ENCODE results near the gene SUGCT. TPM values are rescaled to one million over a fixed set of nuclear protein-coding genes. Genes with fewer than 3 reads are reported as not detected.

SUGCT gene
- polyA plus RNA-seq, 1 experiment, result 12.5 TPM

- Histone ChIP-seq H3K4me3 (ENCODE audit: low read depth, low read length) (no peak overlapping the region), H3K27ac (ENCODE audit: low read depth, low read length) (no peak overlapping the region), H3K9me3 (ENCODE audit: control insufficient read depth, insufficient read depth, low read length) (no peaks in the 10 kb centered on the region), H3K27me3 (ENCODE audit: control insufficient read depth, insufficient read depth, low read length) (no peaks in the 10 kb centered on the region)
- CTCF ChIA-PET, result no interaction called here
- TF ChIP-seq CTCF (IDR thresholded peaks at IDR 0.05; ENCODE audit: low read depth, low read length), result no peak
- POLR2A ChIA-PET, result no interaction called here
- no peak for DNase-seq (ENCODE audit: low read depth, low spot score)
Observed at GRCh38 chr7:40716052-40716451, 581.2 kb downstream of the SUGCT start.

DNA sequence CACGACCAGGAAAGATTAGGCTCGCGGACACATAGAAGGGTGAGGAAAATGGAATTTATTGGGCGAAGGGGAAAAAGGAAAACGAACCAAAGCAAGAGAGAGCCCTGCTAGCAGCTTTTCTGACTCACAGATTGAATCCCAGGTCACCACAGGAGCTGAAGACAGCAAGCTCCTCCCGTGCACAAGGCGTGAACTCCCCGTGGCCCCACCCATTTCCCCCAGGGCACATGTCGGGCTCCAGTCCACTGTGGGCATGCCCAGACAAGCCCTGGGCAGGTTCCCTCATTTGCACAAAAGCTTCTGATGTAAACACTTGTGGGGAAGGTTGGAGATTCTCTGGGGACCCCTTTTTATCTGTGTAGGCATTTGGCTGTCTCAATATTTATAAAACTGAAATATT lies 582.4 kb downstream of the SUGCT start:
- H3K4me3 ChIP-seq (ENCODE audit: low read depth, low read length), result 0 out of 2 replicates have a peak overlapping the region, but pooled peaks have one; percentile 14
- POLR2A ChIA-PET, result interaction anchor here (0.6 to 0.7 kb wide), 2 partner anchors 17 to 551 kb away, joined by 3 read pairs; no protein-coding TSS in a partner anchor

GRCh38 chr7:40720416-40720815 lies 585.6 kb downstream of the SUGCT start:
- H3K27ac ChIP-seq (ENCODE audit: low read depth, low read length), result no peak overlapping the region
- ChIA-PET CTCF (no interaction called here), POLR2A (no interaction called here)
- H3K4me3 ChIP-seq (ENCODE audit: low read depth, low read length), result no peak overlapping the region
- no peaks in the 10 kb centered on the region for H3K9me3 ChIP-seq (ENCODE audit: control insufficient read depth, insufficient read depth, low read length)
- no peaks in the 10 kb centered on the region for H3K27me3 ChIP-seq (ENCODE audit: control insufficient read depth, insufficient read depth, low read length)
- TF ChIP-seq CTCF (IDR thresholded peaks at IDR 0.05; ENCODE audit: low read depth, low read length), result no peak
- DNase-seq (ENCODE audit: low read depth, low spot score), result no peak

More for the DNA sequence above, 582.4 kb downstream of the SUGCT start:
- Histone ChIP-seq H3K27ac (ENCODE audit: low read depth, low read length) (peak overlapping the region; percentile 41), H3K27me3 (ENCODE audit: control insufficient read depth, insufficient read depth, low read length) (no peaks in the 10 kb centered on the region), H3K9me3 (ENCODE audit: control insufficient read depth, insufficient read depth, low read length) (no peaks in the 10 kb centered on the region)
- peak; percentile 60 for DNase-seq (ENCODE audit: low read depth, low spot score)
- CTCF ChIA-PET, result no interaction called here
- TF ChIP-seq CTCF (IDR thresholded peaks at IDR 0.05; ENCODE audit: low read depth, low read length), result no peak

DNA sequence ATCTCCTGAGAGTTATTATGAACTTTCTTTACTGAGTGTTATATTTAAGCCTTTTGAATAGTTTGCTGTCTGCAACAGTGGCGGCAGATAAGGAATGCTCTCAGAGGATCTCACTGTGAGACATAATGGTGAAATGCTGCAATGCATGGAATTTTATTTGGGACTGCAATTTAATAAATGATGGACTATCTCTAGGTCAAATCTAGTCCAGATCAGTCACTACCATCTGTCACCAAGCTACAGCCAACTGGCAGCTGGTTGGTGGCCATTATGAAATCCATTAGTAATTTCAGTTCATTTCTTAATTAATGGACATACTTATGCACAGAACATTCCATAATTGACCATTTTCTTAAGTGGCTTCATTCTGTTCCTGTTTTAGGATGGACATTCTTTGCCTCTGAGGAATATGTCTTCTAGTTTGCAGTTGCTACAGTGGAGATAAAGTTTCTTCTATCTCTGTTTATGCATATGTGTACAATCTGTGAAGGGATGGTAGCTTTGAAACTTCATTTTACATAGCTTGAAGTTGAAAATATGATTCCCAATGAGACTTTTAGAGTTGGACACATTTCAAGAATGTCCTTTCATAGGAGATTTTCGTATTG lies 586.6 kb downstream of the SUGCT start:
- Histone ChIP-seq H3K9me3 (ENCODE audit: control insufficient read depth, insufficient read depth, low read length) (no peaks in the 10 kb centered on the region), H3K27ac (ENCODE audit: low read depth, low read length) (no peak overlapping the region), H3K4me3 (ENCODE audit: low read depth, low read length) (no peak overlapping the region), H3K27me3 (ENCODE audit: control insufficient read depth, insufficient read depth, low read length) (no peaks in the 10 kb centered on the region)
- CTCF ChIA-PET, result interaction anchor here (1.2 kb wide), 1 partner anchor 489 kb away, joined by 3 read pairs; no protein-coding TSS in a partner anchor
- no peak for TF ChIP-seq CTCF (IDR thresholded peaks at IDR 0.05; ENCODE audit: low read depth, low read length)
- POLR2A ChIA-PET, result no interaction called here
- no peak for DNase-seq (ENCODE audit: low read depth, low spot score)

DNA sequence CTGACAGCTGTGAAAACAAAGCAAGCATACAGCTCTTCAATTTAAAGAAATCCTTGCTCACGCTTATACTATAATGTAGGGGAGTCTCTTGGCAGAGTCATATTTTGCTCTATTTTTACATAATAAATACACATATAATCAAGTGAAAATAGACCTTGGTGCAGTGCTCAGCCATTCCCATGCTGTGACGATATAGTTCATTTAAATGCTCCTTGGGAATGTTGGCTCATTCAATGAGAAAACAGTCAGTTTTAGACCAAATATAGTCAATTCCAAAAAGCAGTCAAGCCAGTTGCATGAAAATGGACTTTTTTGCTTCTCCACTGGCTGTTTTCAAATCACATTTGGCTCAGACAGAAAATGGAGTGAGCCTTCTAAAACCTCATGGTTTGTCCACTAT lies 587.4 kb downstream of the SUGCT start:
- H3K4me3 ChIP-seq (ENCODE audit: low read depth, low read length), result no peak overlapping the region
- H3K27ac ChIP-seq (ENCODE audit: low read depth, low read length), result no peak overlapping the region
- H3K27me3 ChIP-seq (ENCODE audit: control insufficient read depth, insufficient read depth, low read length), result no peaks in the 10 kb centered on the region
- no peaks in the 10 kb centered on the region for H3K9me3 ChIP-seq (ENCODE audit: control insufficient read depth, insufficient read depth, low read length)
- DNase-seq (ENCODE audit: low read depth, low spot score), result no peak
- ChIA-PET CTCF (interaction anchor here (1.2 kb wide), 1 partner anchor 490 kb away, joined by 3 read pairs; no protein-coding TSS in a partner anchor), POLR2A (no interaction called here)
- no peak for TF ChIP-seq CTCF (IDR thresholded peaks at IDR 0.05; ENCODE audit: low read depth, low read length)

Data from AG04450 (cell line).